HepG2 (cell line): ENCODE measurements around the gene OGFR. TPM values are rescaled to one million over a fixed set of nuclear protein-coding genes. Genes with fewer than 3 reads are reported as not detected.

Experiments
- AKAP8 ChIP-seq: sonication (generic); formaldehyde crosslinking; IDR thresholded peaks from 2 replicates; pipeline ENCODE4 v1.5.1; 2020; ENCODE audit warnings: mild to moderate bottlenecking, missing genetic modification reagents
- ATF7-NPFF ChIP-seq: sonication (generic); formaldehyde crosslinking; IDR thresholded peaks from 2 replicates; pipeline ENCODE4 v1.8.1; 2023; ENCODE audit warnings: mild to moderate bottlenecking, low read depth, missing genetic modification reagents, moderate library complexity
- DNMT1 ChIP-seq: sonication (generic); formaldehyde crosslinking; IDR thresholded peaks from 2 replicates; pipeline ENCODE4 v1.5.1; 2020; ENCODE audit warnings: mild to moderate bottlenecking, missing genetic modification reagents
- FOSL2 ChIP-seq: sonication (generic); formaldehyde crosslinking; IDR thresholded peaks from 2 replicates; pipeline ENCODE4 v1.4.0; 2020; ENCODE audit warnings: missing genetic modification reagents
- HMG20A ChIP-seq: IDR thresholded peaks from 2 replicates; pipeline ENCODE4 v1.6.1; 2016; ENCODE audit warnings: borderline replicate concordance
- KAT8 ChIP-seq: IDR thresholded peaks from 2 replicates; pipeline ENCODE4 v1.6.1; 2016; ENCODE audit warnings: missing genetic modification reagents, missing compliant biosample characterization
- KDM2A ChIP-seq: sonication (generic); formaldehyde crosslinking; IDR thresholded peaks from 2 replicates; pipeline ENCODE4 v1.4.0; 2020; ENCODE audit warnings: low read depth, missing genetic modification reagents, borderline replicate concordance
- KLF15 ChIP-seq: sonication (generic); formaldehyde crosslinking; IDR thresholded peaks from 2 replicates; pipeline ENCODE4 v1.8.1; 2023; ENCODE audit warnings: borderline replicate concordance, mild to moderate bottlenecking, inconsistent platforms, missing genetic modification reagents, mixed read lengths
- NFE2 ChIP-seq: sonication (generic); formaldehyde crosslinking; IDR thresholded peaks from 2 replicates; pipeline ENCODE4 v1.4.0; 2020; ENCODE audit warnings: missing genetic modification reagents
- NR2F6 ChIP-seq, 2 experiments: IDR thresholded peaks; 2 replicates each; pipeline ENCODE4 v1.6.1; 2016; ENCODE audit warnings: antibody characterized with exemption in 1 of 2, mild to moderate bottlenecking in 1 of 2
- RAD51 ChIP-seq: fragments of 450-650 bp; IDR thresholded peaks from 2 replicates; pipeline ENCODE4 v1.6.1; 2016; ENCODE audit warnings: borderline replicate concordance
- SOX5 ChIP-seq: IDR thresholded peaks from 2 replicates; pipeline ENCODE4 v1.6.1; 2016; ENCODE audit warnings: borderline replicate concordance
- ZFP62 ChIP-seq: sonication (generic); formaldehyde crosslinking; IDR thresholded peaks from 2 replicates; pipeline ENCODE4 v1.4.0; 2020; ENCODE audit warnings: missing genetic modification reagents
- ZFY ChIP-seq: sonication (generic); formaldehyde crosslinking; IDR thresholded peaks from 2 replicates; pipeline ENCODE4 v1.4.0; 2020; ENCODE audit warnings: missing genetic modification reagents
- ZNF253 ChIP-seq: sonication (generic); formaldehyde crosslinking; IDR thresholded peaks from 2 replicates; pipeline ENCODE4 v1.8.0; 2022; ENCODE audit warnings: mild to moderate bottlenecking, missing genetic modification reagents, borderline replicate concordance
- ZNF44 ChIP-seq: sonication (generic); formaldehyde crosslinking; IDR thresholded peaks from 2 replicates; pipeline ENCODE4 v1.5.1; 2020; ENCODE audit warnings: mild to moderate bottlenecking, missing genetic modification reagents
- ZNF589 ChIP-seq: sonication (generic); formaldehyde crosslinking; conservative IDR thresholded peaks from 2 replicates; pipeline ENCODE4 v1.8.0; 2022; ENCODE audit warnings: mild to moderate bottlenecking, moderate library complexity, missing genetic modification reagents
- ZNF660 ChIP-seq: sonication (generic); formaldehyde crosslinking; IDR thresholded peaks from 2 replicates; pipeline ENCODE4 v1.5.1; 2020; ENCODE audit warnings: mild to moderate bottlenecking, low read depth, missing genetic modification reagents, borderline replicate concordance
- polyA plus RNA-seq, 8 experiments: library from polyadenylated mRNA; depleted of rRNA in 3 of 8; stranded (reverse) in 7 of 8; unstranded in 1 of 8; fragments of >200 nt; fragmentation: Illumina TruSeq in 4 of 8; extraction: Trizol in 4 of 8; gene quantifications; 2 replicates each; pipeline versions ENCODE4 v1.2.1 to v1.2.3, GENCODE V29; 2011 to 2016; ENCODE audit warnings: low read depth in 4 of 8, missing spikeins in 1 of 8, mixed read lengths in 1 of 8; ENCODE audit not compliant: insufficient read depth in 1 of 8
- total RNA-seq, 5 experiments: library from RNA; depleted of rRNA; stranded (reverse); fragments of >200 nt; fragmentation: Illumina TruSeq; extraction: Trizol; gene quantifications; 2 replicates each; pipeline ENCODE4 v1.2.3, GENCODE V29; 2016; ENCODE audit warnings: low read depth in 1 of 5
- TF ChIP-seq, protein P1 (sequence below): sonication (generic); formaldehyde crosslinking; IDR thresholded peaks from 2 replicates; pipeline ENCODE4 v1.9.0; 2022; ENCODE audit warnings: missing genetic modification reagents, mild to moderate bottlenecking, borderline replicate concordance
- TF ChIP-seq, protein P2 (sequence below): sonication (generic); formaldehyde crosslinking; conservative IDR thresholded peaks from 2 replicates; pipeline ENCODE4 v1.4.0; 2020; ENCODE audit warnings: missing genetic modification reagents
- TF ChIP-seq, protein P3 (sequence below): fragments of 450-650 bp; IDR thresholded peaks from 2 replicates; pipeline ENCODE4 v1.6.1; 2017
- TF ChIP-seq, protein P4 (sequence below): sonication (generic); formaldehyde crosslinking; IDR thresholded peaks from 2 replicates; pipeline ENCODE4 v1.4.0; 2020; ENCODE audit warnings: missing genetic modification reagents, mild to moderate bottlenecking, borderline replicate concordance

The OGFR gene
- total and polyA plus RNA-seq, 2 of the 13 experiments (the other 11 are each of a cell fraction or from before 2014, with no cell fraction given) = 47.7 to 81.8 TPM

DNA sequence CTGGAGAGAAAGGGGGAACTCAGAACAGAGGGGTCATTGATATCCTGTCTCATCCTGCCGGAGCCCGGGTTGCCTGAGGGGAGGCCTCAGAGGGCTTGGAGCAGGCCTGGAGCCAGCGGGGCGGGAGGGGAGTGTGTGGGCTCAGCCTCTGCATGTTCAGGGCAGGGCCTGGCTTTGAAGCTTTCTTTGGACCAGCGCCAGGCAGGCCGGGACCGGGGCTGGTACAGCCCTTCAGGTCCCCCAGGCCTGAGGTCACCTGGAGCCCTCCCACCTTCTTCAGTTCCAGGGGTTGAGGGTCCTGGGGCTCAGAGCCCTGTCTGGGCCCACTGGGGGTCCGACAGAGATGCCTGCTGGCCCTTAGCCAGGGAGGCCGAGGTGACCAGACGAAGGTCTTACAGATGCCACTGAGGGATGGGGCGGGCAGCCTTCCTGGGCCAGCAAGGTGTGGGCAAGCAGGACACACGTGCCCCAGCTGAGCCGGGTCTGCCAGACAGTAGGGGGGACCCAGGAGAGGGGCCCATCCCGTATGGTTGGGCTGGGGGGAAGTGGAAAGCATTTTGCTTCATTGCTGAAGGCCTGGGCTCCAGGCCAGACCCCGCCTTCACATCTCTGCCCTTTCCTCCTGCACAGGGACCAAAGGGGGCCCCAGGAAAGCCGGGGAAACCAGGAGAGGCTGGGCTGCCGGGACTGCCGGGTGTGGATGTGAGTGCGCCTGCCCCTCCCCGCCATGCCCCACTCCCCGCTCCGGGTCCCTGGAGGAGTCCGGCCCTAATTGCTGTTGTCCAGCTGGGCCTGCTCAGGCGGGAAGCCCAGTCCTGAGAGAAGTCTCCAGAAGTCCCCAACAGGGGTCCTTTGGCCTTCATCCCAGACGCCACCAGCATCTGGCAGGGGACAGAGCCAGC lies 14.2 kb downstream of the OGFR start (continued):
- TF ChIP-seq, protein P1, sequence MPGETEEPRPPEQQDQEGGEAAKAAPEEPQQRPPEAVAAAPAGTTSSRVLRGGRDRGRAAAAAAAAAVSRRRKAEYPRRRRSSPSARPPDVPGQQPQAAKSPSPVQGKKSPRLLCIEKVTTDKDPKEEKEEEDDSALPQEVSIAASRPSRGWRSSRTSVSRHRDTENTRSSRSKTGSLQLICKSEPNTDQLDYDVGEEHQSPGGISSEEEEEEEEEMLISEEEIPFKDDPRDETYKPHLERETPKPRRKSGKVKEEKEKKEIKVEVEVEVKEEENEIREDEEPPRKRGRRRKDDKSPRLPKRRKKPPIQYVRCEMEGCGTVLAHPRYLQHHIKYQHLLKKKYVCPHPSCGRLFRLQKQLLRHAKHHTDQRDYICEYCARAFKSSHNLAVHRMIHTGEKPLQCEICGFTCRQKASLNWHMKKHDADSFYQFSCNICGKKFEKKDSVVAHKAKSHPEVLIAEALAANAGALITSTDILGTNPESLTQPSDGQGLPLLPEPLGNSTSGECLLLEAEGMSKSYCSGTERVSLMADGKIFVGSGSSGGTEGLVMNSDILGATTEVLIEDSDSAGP (CRISPR knock-in tag) = peak; percentile 67; the same call in 1 of the 2 replicates
- TF ChIP-seq KAT8 (CRISPR knock-in tag) = no peak
- TF ChIP-seq, protein P2, sequence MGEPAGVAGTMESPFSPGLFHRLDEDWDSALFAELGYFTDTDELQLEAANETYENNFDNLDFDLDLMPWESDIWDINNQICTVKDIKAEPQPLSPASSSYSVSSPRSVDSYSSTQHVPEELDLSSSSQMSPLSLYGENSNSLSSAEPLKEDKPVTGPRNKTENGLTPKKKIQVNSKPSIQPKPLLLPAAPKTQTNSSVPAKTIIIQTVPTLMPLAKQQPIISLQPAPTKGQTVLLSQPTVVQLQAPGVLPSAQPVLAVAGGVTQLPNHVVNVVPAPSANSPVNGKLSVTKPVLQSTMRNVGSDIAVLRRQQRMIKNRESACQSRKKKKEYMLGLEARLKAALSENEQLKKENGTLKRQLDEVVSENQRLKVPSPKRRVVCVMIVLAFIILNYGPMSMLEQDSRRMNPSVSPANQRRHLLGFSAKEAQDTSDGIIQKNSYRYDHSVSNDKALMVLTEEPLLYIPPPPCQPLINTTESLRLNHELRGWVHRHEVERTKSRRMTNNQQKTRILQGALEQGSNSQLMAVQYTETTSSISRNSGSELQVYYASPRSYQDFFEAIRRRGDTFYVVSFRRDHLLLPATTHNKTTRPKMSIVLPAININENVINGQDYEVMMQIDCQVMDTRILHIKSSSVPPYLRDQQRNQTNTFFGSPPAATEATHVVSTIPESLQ (CRISPR knock-in tag) = no peak
- TF ChIP-seq ZNF589 (CRISPR knock-in tag) = no peak
- TF ChIP-seq ZNF660 = no peak
- TF ChIP-seq ZFP62 (CRISPR knock-in tag) = no peak
- TF ChIP-seq NFE2 (CRISPR knock-in tag) = no peak
- TF ChIP-seq, protein P3, sequence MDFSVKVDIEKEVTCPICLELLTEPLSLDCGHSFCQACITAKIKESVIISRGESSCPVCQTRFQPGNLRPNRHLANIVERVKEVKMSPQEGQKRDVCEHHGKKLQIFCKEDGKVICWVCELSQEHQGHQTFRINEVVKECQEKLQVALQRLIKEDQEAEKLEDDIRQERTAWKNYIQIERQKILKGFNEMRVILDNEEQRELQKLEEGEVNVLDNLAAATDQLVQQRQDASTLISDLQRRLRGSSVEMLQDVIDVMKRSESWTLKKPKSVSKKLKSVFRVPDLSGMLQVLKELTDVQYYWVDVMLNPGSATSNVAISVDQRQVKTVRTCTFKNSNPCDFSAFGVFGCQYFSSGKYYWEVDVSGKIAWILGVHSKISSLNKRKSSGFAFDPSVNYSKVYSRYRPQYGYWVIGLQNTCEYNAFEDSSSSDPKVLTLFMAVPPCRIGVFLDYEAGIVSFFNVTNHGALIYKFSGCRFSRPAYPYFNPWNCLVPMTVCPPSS = no peak
- TF ChIP-seq DNMT1 (CRISPR knock-in tag) = peak; percentile 87; the same call in 1 of the 2 replicates
- no peak for TF ChIP-seq RAD51
- peak; percentile 79 for TF ChIP-seq AKAP8 (CRISPR knock-in tag)
- TF ChIP-seq, protein P4, sequence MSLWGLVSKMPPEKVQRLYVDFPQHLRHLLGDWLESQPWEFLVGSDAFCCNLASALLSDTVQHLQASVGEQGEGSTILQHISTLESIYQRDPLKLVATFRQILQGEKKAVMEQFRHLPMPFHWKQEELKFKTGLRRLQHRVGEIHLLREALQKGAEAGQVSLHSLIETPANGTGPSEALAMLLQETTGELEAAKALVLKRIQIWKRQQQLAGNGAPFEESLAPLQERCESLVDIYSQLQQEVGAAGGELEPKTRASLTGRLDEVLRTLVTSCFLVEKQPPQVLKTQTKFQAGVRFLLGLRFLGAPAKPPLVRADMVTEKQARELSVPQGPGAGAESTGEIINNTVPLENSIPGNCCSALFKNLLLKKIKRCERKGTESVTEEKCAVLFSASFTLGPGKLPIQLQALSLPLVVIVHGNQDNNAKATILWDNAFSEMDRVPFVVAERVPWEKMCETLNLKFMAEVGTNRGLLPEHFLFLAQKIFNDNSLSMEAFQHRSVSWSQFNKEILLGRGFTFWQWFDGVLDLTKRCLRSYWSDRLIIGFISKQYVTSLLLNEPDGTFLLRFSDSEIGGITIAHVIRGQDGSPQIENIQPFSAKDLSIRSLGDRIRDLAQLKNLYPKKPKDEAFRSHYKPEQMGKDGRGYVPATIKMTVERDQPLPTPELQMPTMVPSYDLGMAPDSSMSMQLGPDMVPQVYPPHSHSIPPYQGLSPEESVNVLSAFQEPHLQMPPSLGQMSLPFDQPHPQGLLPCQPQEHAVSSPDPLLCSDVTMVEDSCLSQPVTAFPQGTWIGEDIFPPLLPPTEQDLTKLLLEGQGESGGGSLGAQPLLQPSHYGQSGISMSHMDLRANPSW (CRISPR knock-in tag) = no peak
- no peak for TF ChIP-seq ZNF44 (CRISPR knock-in tag)
- TF ChIP-seq FOSL2 (CRISPR knock-in tag) = no peak; the same call in 1 of the 2 replicates
- TF ChIP-seq ATF7-NPFF (CRISPR knock-in tag) = peak; percentile 91
- TF ChIP-seq HMG20A (CRISPR knock-in tag) = no peak
- peak; percentile 93 for TF ChIP-seq ZFY
- TF ChIP-seq NR2F6 (IDR thresholded peaks at IDR 0.05) = peak; percentile 34; the same call in 1 of the 2 replicates
- peak; percentile 70; the same call in 1 of the 2 replicates for TF ChIP-seq NR2F6 (CRISPR knock-in tag; IDR thresholded peaks at IDR 0.05)
- peak; percentile 62; the same call in 1 of the 2 replicates for TF ChIP-seq KLF15
- peak; percentile 80; the same call in 1 of the 2 replicates for TF ChIP-seq ZNF253 (CRISPR knock-in tag)
- no peak; the same call in 1 of the 2 replicates for TF ChIP-seq SOX5 (CRISPR knock-in tag)
- TF ChIP-seq KDM2A (CRISPR knock-in tag) = 0 out of 2 replicates have a peak, but pooled peaks have one; percentile 29
